ENCODE measurements around the gene LTB4R2.
"Not testable (repeated sequence)": the region's sequence is repeated elsewhere in the genome, so short reads cannot be mapped to it uniquely, and the experiment has no call there.

The LTB4R2 gene

DNA sequence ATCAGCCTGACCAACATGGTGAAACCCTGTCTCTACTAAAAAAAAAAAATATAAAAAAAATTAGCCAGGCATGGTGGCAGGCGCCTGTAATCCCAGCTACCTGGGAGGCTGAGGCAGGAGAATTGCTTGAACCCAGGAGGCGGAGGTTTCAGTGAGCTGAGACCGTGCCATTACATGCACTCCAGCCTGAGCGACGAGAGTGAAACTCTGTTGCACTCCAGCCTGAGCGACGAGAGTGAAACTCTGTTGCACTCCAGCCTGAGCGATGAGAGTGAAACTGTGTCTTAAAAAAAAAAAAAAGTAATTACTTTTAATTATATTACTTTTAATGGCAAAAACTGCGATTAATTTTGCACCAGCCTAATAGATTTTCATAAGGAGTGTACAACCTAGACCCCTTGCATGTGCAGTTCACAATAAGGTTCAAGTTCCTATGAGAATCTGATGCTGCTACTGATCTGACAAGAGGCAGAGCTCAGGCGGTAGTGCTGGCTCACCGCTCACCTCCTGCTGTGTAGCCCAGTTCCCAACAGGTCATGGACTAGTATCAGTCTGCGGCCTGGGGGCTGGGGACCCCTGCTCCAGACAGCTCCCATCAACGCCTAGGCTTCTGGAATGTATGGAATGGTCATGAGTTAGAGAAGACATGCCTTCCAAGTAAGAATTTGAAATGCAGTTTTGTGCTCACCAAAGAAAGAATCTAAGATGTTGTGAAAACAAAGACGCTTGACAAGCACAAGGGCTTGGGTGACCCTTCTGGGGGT lies 11.5 kb downstream of the LTB4R2 start:
- no peak for DNase-seq (ENCODE audit: low read depth)

DNA sequence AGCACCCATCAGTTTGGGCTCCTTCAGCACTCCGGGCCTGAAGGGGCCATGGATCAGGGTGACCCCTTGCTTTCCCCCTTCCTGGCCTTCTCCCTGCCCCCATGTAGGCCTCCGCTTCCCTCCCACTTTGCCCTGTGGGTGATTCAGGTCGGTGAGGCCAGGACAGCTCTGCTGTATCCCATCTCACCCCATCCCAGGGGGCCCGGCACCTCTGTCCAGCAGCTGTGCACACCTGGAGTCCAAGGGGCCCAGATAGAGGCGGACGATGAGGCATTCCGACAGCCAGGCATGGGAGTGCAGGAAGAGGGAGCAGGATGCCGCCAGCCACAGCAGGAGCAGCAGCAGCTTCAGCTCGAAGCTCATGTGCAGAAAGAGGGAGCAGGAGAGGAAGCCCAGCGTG lies 12.7 kb downstream of the LTB4R2 start:
- DNase-seq (ENCODE audit: low read depth), result no peak

DNA sequence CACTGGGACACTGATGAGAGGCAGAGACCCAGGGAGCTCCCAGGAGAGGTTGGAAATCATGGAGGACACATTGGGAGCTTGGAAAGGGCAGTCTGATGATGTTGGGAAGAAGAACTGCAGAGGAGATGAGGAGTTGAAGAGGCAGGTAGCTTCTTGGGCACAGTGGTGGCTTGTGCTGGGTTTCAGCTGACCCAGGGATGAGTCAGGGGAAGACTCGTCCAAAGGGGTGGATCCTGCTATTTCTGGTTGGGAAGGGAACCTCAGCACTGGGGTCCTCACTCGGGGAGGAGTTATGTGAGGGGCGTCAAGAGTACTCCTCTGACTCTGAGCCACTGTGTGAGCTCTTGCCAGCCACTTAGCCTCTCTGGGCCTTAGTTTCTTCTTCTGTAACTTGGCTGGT lies 13.4 kb downstream of the LTB4R2 start:
- DNase-seq (ENCODE audit: low read depth), result no peak

DNA sequence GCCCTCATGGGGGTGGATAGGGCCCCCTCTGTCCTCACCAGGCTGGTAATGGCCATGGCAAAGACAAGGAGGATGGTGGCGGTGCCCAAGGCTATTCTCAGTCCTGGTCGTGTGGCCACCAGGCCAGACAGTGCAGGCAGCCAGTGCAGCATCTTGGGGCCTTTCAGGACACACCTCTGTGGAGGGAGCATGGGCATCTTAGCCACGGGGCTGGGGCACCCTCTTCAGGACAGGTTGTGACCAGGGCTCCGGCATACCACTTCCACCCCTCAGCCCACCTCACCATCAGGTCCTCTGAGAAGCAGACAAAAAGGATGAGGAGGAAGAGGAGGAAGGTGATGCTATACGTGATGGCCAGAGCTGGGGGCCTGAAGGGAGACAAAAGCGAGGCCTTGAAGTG lies 14.1 kb downstream of the LTB4R2 start:
- DNase-seq (ENCODE audit: low read depth), result no peak

DNA sequence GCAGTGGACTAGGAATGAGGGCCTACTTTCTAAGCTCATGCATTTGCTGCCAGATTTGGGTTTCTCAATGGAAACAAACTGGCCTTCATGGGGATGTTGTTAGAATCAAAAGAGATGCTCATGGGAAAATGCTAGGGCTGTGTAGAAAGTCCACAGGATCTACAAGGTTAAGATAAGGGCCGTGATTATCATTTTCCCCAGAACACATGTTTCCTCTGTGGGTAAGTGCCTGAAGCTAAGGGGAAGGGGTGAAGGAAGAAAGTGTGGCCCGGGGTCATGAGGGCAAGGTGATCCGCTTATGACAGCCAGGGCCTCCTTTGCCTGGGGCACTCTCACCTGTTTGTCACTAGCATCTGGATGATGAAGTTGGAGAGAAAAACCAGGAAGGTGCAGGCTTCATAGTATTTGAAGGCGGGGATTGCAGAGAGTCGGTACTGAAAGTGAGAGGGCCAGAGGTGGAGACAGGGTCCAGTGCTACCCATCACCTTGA lies 15.1 kb downstream of the LTB4R2 start:
- no peak for DNase-seq (ENCODE audit: low read depth)

DNA sequence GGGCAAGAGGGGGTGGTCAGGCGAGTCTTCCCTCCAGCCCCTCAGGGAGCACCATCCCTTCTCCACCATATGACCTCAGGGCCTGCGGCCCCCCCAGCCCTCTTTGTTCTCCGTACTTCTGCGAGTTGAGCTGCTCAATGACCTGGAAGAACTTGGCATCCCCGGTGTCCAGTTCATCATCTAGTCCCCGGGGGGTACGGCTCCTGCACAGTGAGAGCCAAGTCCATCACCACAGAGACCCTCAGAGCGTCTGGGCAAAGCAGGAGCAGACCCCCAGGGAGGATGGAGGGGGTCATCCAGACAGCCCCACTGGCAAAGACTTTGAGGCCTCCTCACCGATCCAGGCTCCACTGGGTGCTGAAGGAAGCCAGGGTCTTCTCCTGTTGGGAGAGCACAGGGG lies 16.0 kb downstream of the LTB4R2 start:
- DNase-seq (ENCODE audit: low read depth), result no peak

DNA sequence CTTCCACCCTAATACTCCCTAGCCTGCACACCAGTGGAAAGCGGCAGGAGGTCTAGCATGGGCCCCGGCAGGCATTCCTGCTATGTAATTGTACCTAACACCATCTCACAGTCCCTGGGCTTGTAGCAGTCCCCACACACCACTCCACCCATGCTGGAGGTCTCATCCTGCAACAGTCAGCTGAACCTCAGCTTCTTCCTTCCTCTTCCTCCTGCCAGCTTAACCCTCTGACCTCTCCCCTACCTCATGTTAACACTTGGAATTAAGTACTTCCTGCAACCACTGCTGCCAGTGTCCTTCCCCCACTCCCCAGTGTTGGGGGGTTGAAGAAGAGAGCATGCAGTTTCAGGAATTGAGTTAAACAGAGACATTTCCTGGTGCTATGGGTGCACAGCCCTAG lies 17.4 kb downstream of the LTB4R2 start:
- DNase-seq (ENCODE audit: low read depth), result no peak

DNA sequence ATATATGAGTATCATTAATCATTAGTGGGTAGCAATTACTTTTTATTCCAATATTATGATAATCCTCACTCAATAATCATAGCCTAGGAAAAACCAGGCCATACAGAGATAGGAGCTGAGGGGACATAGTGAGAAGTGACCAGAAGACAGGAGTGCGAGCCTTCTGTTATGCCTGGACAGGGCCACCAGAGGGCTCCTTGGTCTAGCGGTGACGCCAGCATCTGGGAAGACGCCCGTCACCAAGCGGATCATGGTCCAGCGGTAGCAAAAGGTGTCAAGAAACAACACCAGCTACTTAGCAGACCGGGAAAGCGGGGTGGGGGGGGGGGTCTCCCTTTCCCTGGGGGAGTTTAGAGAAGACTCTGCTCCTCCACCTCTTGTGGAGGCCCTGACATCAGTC lies 18.0 kb downstream of the LTB4R2 start:
- DNase-seq (ENCODE audit: low read depth), result not testable (repeated sequence)

DNA sequence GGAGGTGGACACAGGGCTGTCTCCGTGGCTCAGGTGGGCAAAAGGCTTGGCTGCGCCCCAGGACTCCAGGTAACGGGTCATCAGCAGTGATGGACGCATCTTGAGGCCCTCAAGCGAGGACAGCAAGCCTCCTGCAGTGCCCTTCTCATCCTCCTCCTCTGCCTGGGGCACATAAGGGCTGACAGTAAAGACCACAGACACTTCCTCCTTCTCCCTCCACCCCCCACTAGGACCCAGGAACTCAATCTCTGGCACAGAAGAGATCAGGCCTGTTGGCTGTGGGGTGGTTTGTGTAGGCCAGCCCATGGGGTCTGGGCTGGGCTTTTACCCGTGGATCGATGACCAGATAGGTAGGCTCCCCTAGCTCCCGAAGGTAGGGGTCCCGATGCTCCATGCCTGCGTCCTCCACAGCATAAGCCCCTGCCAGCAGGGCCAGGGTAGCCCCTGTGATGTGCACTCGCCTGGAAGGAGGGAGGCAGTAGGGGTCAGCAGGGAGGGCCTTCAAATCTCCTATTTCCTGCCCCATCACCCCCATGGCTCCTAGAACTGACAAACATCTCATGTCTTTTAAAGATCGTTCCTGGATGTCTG lies 19.2 kb downstream of the LTB4R2 start:
- no peak for DNase-seq (ENCODE audit: low read depth)

DNA sequence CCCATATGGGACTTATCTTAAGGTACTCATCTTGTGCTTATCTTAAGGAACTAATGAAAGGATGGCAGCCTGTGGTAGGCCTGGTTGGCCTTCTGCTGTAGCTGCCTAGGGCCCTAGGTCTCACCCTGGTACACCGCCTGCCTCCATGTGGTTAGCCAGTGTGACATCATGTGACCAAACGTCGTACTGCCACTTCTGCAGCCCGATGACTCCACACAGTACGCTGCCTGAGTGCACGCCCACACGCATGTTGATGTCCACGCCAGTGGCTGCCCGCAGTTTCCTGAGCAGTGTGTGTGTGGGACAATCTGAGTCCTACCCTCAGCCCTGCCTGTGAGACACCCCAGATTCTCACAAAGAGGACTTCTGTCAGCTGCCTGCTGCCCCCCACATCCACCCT lies 19.8 kb downstream of the LTB4R2 start:
- DNase-seq (ENCODE audit: low read depth), result peak; percentile 28

DNA sequence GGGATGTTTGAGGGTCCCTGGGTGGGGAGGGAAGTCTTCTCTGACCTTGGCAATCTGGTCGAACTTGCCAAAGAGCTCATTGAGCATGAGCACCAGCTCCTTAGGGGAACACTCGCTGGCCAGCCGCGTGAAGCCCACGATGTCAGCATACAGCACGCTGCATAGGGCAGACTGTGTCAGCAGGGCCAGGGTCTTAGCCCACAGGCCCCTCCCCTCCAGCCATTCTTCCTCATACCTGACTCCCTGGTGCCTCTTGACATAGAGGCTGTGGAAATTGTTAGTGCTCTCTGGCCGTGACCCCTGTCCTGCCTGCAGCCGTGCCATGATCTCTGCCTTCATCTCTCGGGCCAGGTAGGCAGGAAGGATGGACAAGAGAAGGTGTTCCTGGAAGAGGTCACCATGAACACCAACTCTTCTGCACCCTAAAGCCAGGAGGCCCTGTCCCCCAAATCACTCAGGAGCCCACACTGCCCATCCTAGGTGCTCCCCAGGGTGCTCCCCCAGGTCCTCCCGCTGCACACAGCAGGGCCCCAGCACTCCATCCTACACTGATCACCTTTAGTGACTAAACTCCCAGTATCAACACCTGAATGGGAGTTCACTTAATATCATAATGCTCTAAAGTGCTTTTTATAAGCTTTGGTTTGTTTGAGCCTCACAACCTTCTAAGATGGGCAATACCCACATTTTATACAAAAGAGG lies 21.2 kb downstream of the LTB4R2 start:
- no peak for DNase-seq (ENCODE audit: low read depth)

DNA sequence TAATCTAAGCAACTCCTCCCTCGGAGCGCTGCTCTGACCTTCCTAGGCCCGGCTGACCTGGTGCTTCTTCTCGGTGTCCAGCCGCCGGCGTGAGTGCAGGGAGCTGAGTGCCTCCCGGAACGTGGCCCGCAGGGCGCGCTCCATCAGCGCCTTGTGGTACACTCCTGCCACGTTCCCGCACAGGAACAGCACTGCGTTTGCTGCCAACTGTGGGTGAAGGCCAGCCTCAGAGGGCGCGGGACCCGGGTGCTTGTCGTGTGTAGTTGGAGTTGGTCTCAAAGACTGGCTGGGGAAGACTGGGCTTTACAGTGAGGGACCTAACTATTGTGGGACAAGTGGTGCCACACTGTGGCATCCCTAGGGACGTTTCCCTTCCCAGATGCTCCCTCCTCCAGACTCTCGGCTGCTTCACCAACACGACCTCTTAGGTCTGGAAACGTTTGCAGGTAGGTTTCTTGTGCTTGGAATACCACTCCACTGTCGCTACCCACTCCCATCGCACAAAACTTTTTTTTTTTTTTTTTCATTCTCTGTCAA lies 21.9 kb downstream of the LTB4R2 start:
- no peak for DNase-seq (ENCODE audit: low read depth)

DNA sequence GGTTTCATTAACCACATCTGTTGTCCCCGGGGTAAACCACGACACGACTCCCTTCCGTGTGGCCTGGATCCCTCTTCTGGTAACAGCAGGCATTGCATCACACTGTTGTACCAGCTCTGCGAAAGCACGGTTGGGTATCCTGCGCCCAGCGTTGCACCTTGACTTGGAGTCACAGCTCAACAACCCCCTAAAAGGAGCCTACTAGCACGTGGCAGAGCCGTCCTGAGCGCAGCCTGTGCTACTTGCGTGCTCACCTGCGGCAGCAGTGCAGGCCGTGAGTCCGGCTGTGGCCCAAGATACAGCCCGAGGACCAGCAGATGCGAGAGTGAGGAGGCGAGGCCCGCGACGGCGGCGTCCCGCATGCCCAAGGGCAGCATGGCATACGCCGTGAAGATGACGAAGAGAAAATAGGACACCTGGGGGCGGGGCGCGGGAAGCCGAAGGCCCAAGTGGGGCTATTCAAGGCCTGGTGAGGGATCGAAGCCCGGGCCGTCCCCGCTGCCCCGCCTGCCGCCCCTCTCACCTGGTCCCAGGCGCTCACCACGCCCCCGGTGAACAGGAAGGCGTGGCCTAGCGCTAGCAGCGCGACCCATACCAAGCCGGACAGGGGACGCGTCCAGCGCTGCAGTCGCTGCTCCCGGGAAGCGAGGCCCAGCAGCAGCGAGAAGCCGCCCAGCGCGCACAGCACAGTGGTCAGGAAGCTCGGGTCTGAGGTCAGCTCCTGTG lies 22.5 kb downstream of the LTB4R2 start:
- peak; percentile 72 for DNase-seq (ENCODE audit: low read depth)

DNA sequence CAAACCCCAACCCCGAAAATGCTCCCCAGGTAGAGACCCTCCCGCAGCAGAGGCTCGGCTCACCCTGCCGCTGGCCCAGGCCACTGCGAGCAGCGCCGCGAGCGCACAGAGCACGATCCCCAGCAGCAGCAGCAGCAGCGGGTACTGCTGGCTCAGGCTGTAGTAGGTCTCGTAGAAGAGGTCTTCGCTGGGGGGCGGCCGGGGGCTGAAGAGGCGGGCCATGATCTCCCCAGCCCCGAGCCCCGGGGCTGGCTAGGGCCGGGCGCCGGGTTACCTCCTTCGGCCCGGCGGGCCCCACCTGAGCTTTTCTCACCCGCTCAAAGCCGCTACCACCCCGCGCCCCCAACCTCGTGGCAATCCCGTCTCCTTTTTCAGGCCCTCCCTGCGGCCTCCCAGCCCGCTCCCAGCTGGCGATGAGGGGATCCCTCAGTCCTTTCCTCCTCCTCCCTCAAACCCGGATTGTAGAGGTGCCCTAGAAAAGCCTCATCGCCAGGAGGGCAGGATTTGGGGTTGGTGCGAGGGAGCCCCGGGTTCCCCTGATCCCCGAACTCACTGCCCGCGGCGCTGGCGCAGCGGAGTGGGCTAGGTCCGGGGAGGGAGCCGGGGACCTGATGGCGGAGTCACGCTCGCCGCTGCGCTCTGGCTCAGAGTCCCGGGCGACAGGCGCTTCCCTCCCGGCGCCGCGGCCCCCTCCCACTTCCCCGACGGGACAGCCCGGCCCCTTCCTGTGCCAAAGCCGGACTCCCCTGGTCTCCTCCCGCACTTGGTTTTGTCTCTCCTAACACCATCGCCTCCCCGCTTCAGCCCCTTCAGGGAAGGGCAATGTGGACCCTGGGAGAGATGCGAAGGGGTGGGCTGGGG lies 24.7 kb downstream of the LTB4R2 start, which contains the start of gene ADCY4:
Gene ADCY4 (minus strand): TSS at position 641 of the 861 bp plus-strand sequence. CDS start 419 bp downstream, at position 222.
- no peak for DNase-seq (ENCODE audit: low read depth)

DNA sequence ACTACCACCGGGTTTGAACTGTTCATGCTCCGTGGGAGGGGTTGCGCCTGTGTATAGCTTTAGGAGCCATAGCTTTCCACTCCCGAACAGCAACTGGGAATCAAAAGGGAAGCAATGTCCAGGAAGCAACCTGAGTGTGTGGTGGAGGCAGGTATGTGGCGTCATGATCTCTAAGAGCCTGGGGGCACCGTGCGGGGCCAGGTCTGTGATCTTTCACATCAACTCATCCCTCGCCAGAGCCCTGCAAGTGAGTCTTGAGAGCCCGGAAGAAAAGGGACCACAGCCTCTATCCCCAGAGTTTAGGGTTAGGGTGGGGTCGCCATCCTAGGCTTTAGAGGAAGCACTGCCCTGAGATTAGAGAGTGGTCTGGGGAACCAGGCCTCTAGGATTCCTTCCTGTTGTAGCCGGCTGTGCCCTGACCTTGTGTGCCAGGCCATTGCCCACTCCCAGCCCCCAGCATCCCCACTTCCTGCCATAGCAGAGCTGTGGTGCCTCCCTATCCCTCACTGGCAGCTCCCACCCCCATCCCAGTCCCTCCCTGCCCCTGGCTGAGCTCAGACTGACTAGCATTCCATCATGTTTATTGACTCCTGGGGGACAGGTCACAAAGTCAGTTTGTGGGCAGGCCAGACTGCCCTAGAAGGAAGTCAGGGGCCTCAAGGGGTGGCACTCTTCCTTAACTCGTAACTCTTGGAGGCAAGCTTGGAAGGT lies 25.7 kb downstream of the LTB4R2 start:
- no peak for DNase-seq (ENCODE audit: low read depth)

DNA sequence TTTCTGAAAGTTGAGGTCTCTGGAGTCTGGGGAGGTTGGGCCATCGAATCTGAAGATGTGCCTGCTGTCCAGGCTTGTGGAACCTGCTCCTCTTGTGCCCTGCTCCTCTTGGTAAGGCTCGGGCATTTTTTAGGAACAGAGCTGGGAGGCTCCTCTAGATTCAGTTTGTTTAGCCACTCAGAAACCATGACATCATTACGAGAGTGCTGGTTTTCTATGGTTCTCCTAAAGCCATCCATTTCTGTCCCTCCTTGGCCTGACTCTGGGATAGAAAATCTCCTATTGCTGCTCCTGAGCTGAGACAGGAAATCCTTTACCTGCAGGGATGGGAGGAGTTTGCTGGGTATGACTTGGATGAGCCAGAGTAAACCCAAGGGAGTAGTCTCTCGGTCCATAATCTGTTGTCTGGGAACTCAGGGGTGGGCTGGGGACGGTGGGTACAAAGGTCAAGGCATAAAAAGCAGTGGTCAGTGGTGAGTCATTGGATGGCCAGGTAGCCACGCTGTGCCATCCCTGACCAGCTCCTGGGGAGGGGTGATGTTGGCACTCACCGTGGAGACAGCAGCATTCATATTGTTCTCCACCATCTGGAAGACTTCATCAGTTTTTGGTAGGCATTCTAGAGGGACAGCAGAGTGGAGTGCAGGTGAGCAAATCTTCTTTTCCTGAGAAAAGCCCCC lies 27.3 kb downstream of the LTB4R2 start:
- no peak for DNase-seq (ENCODE audit: low read depth)

DNA sequence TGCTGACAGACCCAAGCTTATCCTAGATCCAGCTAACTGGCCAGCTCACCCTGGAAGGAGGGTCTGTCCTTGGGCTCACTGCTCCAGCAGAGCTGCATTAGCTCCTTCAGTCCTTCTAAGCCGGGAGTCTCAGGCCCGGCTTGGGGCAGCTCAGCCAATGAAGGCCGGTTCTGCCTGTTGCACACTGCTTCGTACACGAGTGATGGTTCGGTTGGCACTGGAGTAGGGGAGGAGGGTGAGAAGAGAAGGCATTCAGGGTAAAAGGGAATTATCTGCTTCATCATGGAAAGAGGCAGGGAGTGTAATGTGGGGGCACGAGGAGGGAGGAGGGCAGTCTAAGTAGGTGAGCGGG lies 27.9 kb downstream of the LTB4R2 start:
- no peak for DNase-seq (ENCODE audit: low read depth)

DNA sequence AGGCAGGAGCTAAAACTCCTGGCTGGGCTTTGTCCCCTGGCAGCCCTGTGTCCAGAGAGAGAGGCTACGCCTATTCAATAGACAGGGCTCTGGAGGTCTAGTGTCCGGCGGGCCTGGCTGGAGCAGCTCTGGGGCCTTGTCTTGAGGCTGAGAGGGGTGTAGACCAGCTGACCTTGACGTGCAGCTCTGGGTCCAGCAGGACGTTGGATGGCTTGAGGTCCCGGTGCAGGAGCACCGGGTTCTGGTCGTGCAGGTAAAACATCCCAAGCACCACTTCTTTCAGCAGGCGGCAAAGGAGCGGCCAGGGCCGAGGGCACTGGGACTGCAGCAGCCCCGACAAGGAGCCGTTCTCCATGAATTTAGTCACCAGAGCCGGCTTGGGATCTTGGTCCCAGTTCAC lies 28.9 kb downstream of the LTB4R2 start:
- no peak for DNase-seq (ENCODE audit: low read depth)

DNA sequence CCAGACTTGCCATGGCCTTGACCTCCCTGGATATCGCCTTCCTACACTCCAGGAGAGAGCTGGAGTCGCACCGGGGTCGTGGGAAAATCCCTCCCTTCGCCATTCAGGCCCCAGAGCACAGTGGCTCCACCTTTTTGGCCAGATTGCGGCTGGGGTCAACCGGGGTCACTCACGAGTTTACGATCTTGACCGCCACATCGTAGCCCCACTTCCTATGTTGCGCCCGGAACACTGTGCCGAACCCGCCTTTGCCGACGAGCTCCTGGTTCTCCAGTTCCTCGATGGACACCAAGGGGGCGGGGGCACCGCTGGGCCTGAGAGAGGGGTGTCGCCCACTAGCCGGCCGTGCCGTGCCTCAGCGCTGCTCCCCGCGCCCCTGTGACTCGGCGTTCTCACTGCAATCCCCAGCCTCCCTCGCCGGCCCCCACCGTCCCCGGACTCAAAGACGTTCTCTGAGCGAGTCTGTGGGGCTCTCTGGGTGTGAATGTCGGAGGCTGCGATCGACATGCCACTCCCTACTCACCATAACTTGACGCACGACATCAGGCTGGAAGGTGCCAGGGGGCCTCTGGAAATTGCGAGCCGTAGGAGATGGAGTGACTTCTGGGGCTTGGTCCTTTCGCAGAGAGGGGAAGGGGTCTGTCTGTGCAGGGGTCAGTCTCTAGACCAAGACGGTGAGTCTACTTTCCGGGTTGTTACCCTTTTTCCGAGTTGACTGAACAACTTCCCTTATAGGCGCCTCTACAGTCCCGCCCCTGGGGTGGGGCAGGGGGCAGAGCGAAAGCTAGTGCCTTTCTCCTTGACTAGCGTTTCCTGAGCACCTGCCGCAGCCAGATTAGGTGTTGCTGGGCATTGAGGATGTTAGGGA lies 29.6 kb downstream of the LTB4R2 start, which contains the start of gene RIPK3:
Gene RIPK3 (minus strand): TSS at position 708 of the 868 bp plus-strand sequence. CDS start 165 bp downstream, at position 543.
- DNase-seq (ENCODE audit: low read depth), result peak; percentile 51
